NCI-H2227 (cell line): Measurements from ENCODE around the gene RBFOX2.
"Not testable (repeated sequence)": the region's sequence is repeated elsewhere in the genome, so short reads cannot be mapped to it uniquely, and the experiment has no call there.

ENCODE experiments used
- DNase-seq: peaks from one replicate; lab custom pipeline; 2025; ENCODE audit not compliant: unreplicated experiment; lab: John Stamatoyannopoulos, UW

RBFOX2 gene

DNA sequence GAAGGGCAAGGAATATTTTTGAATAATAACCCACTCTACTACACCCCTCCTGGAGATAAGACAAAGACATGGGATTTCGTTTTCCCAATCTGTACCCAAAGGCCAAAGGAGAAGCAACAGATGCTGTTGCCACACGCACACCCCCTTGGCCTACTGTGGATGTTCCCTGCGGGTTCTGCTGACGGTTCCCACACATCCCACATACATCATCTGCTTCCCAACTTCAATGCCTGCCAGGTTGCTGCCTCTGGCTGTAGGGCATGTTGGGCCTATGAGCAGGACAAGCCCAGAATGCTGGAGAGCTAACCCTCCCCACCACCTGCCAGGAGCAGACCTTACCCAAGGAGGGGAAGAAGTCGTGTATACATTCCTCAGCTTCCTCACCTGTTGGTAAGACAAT is 13.6 kb upstream of the RBFOX2 start:
- DNase-seq: no peak

DNA sequence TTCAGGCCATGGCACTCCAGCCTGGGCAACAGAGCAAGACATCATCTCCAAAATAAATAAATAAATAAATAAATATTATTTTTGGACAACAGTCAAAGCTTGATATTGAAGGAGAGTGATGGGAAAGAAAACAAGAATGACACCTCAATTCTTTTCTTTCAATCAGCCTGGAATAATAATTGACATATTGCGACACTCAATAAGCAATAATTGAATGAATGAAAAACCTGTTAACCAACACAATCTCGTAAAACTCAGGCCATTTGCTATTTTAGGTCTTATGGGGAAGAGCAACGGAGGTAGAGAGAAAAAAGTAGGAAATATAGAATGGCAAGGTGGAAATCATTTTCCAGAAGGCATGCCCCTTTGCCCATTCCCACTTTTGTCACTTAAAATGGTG is 10.5 kb upstream of the RBFOX2 start:
- DNase-seq: no peak

DNA sequence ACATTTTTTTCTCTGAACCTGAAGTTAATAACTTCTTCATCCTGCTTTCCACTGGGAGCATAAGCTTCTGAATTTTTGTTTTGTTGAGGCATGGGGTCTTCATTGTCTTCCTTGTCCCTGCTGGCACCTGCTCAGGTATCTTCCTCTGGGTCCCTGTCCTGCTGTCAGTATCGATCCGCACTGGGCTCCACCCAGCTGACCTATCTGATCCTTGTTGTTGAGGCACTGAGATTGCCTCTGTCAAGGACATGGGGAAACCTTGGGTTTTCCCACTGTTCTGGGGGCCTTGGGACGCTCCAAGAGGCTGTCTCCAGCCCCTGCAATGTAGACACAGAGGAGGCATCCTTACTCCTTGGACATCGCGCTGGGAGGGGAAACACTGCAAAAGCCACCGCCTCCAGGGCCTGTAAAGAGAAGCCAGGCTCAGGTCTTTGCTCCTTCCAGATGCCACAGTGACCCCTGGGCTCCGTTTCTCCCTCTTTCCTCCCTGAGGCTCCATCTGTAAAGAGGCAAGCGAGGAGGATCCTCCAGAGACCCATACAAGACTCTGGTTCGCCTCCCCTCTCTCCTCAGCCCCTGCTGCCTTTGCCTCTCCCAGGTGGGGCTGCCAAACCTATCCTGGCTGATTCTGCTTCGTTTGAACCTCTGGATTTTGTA is 8.6 kb upstream of the RBFOX2 start:
- DNase-seq: no peak

GRCh38 chr22:36036167-36036624 is 7.6 kb upstream of the RBFOX2 start:
- DNase-seq: peak; percentile 42

- no peak for DNase-seq
These were observed 4.0 kb upstream of the RBFOX2 start for GRCh38 chr22:36032611-36033010.

GRCh38 chr22:36029406-36029755 is 757 bp upstream of the RBFOX2 start:
- no peak for DNase-seq

GRCh38 chr22:36027935-36028645 is 534 bp downstream of the RBFOX2 start:
- peak; percentile 83 for DNase-seq

DNA sequence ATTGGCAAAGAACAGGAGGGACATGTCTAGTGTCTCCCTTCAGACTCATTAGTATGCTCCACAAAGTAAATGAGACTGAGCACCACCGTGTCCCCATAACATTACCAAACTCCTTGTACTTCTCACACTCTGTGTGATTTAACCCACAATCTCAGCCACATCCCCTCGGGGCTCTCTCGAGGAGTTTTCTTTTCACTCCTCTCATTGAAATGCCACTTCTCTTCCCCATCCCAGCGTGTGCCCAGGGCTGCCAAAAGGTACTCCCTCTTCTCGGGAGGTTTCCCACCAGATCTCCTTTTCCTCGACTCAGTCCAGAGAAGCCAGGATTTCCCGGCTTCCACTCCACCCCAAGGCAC is 1.1 kb downstream of the RBFOX2 start:
- DNase-seq: peak; percentile 19

- no peak for DNase-seq
These were observed 1.9 kb downstream of the RBFOX2 start for GRCh38 chr22:36026741-36027140.

DNA sequence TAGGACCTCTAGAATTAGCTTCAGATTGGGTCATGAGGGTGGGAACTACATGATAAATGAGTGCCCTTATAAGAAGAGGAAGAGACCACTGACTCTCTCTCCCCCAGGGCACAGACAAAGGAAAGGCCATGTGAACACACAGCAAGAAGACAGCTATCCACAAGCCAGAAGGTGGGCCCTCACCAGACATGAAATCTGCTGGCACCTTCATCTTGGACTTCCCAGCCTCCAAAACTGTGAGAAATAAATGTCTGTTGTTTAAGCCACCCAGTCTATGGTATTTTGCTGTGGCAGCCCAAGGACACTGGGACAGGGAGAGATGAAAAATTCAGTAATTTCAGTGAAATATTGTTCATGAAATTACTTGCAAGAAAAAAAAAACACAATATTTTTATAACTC is 5.9 kb downstream of the RBFOX2 start:
- no peak for DNase-seq

- DNase-seq: no peak
These were observed 6.5 kb downstream of the RBFOX2 start for GRCh38 chr22:36022162-36022561.

DNA sequence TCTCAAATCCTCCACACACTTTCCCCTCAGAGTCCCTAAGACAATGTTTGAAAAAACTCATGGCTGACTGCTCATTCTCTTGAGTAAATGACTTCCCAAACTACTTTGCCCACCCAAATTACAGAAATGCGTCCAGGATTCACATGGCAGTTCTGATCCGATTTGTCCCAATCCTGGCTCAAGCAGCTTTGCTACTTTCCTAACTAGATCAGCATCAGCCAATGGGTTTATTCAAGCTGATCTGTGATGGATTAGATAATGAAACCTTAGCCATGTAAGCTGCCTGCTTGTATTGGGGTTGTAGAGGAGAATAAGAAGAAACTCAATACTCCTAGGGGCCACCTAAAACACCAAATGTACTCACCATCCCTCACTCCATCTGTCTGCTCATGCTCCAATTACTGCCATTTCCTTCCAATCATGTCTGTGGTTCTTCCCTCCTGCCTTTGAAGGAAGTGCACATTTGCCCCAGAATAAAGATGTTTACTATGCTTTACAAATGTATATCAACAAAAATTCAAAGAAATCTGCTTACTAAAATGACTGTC is 6.9 kb downstream of the RBFOX2 start:
- DNase-seq: no peak

DNA sequence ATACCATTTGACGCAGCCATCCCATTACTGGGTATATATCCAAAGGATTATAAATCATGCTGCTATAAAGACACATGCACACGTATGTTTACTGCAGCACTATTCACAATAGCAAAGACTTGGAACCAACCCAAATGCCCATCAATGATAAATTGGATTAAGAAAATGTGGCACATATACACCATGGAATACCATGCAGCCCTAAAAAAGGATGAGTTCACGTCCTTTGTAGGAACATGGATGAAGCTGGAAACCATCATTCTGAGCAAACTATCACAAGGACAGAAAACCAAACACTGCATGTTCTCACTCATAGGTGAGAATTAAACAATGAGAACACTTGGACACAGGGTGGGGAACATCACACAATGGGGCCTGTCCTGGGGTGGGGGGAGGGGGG is 7.8 kb downstream of the RBFOX2 start:
- DNase-seq: not testable (repeated sequence)

- DNase-seq: no peak
These were observed 11.0 kb downstream of the RBFOX2 start for GRCh38 chr22:36017651-36018091.

GRCh38 chr22:36016684-36017083 is 11.9 kb downstream of the RBFOX2 start:
- no peak for DNase-seq

DNA sequence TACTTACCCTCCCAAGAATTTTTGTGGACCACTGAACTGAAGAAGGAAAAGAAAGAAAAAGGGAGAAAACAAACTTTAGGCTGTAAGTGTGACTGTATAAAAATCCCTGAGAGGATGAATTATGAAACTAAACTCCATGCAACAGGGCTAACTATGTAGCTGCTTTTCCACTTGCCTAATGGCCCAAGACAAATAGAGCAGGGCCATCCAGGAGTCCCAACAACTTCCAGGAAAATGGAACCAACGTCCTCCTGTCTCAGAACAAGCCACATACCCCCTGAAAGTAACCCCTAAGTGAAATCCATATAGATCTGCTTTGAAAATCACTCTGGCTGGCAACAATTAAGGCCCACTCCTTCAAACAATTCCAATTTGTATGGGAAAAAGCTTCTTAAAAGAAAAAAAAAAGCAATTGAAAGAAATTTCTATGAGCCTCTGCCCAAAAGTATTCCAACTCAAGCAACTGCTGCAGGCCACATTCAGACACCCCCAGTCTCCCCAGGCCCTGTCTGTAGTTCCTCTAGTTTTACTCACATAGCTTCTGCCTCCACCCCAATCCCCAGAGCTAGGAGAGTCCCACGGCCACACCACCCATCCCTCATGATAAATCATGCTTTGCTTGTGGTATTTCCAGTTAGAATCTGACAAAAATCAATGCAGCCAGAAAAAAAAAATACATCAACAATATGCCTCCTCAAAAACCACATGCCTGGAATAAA is 12.7 kb downstream of the RBFOX2 start:
- no peak for DNase-seq

- DNase-seq: no peak
These were observed 13.3 kb downstream of the RBFOX2 start for GRCh38 chr22:36015155-36015810.

- DNase-seq: no peak
These were observed 14.0 kb downstream of the RBFOX2 start for GRCh38 chr22:36014546-36015074.

GRCh38 chr22:36012332-36012731 is 16.3 kb downstream of the RBFOX2 start:
- DNase-seq: no peak

GRCh38 chr22:36010882-36011281 is 17.7 kb downstream of the RBFOX2 start:
- no peak for DNase-seq

DNA sequence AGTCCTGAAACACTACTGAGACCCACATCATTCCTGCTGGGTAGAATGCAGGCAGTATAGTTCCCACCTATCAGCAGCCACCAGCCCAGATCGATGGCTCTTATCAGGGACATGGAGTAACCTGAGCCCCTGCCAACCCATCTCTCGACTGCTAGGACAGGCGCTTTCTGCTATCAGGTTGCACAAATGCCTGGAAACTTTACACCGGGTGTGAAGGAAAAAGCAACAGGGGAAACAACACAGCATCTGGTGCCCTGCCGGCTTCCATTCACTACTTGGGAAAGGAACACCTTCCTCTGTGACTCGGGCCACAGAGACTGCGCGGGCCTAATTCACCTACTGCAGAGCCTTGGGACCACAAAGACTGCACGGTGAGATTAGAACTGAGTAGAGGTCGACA is 18.5 kb downstream of the RBFOX2 start:
- DNase-seq: no peak
